ENCODE measurements around the gene FBXO2. TPM values are rescaled to one million over a fixed set of nuclear protein-coding genes. Genes with fewer than 3 reads are reported as not detected.

The FBXO2 gene
- total RNA-seq, 8 experiments from 2014 or later = 0.42 to 7.6 (median 2.1) TPM

- in situ Hi-C loops (cut with MboI; ENCODE audit: low pct_unique_long_range_greater_than_20kb in 2 of 9, low sequenced_read_pairs in 9 of 9, unreplicated experiment in 9 of 9) = no loop called here
- WGBS, 10 experiments = 4 to 7% methylated on average over 6 to 32 of the region's 64 CpGs; no CpG with 5 or more reads in 8 of the 10 experiments
- ATAC-seq (replicated peaks in 6 of 8) = peak in 5 of 8 experiments; percentile 1 to 7 (median 1)
- H3K4me1 ChIP-seq (replicated peaks in 1 of 2) = peaks cover 31 to 44% of the 10 kb centered on the region in 2 donors
- peak overlapping the region; percentile 98 for H3K27ac ChIP-seq
- peak overlapping the region; percentile 51 to 96 (median 74) for H3K4me3 ChIP-seq
Measured at GRCh38 chr1:11691928-11692711, 37.9 kb upstream of the FBXO2 start.

GRCh38 chr1:11691302-11691914 is 37.2 kb upstream of the FBXO2 start, which contains the start of gene DRAXIN:
Gene DRAXIN, plus strand, starts transcription at chr1:11691710. Its CDS starts 14,549 bp downstream, at chr1:11706259.
- H3K4me1 ChIP-seq (replicated peaks in 1 of 2) = peaks cover 31 to 44% of the 10 kb centered on the region in 2 donors
- peak within 1 kb of the TSS; percentile 98 for H3K27ac ChIP-seq
- H3K4me3 ChIP-seq = peak within 1 kb of the TSS; percentile 51 to 96 (median 74)
- WGBS, 10 experiments = 0 to 4% (median 0%) methylated on average over 1 to 12 of the region's 78 CpGs; no CpG with 5 or more reads in 7 of the 10 experiments
- peak; percentile 15 to 73 (median 67) for ATAC-seq (replicated peaks in 6 of 8)
- in situ Hi-C loops (cut with MboI; ENCODE audit: low pct_unique_long_range_greater_than_20kb in 2 of 9, low sequenced_read_pairs in 9 of 9, unreplicated experiment in 9 of 9) = no loop called here

- WGBS, 10 experiments = 0 to 40% (median 0%) methylated on average over 1 to 29 of the region's 64 CpGs; no CpG with 5 or more reads in 2 of the 10 experiments
- peak overlapping the region; percentile 98 for H3K27ac ChIP-seq
Measured at GRCh38 chr1:11690397-11691301, 36.4 kb upstream of the FBXO2 start.

GRCh38 chr1:11688506-11688905 is 34.3 kb upstream of the FBXO2 start:
- Histone ChIP-seq H3K4me1 (replicated peaks in 1 of 2) (peaks cover 37 to 40% of the 10 kb centered on the region in 2 donors), H3K4me3 (no peak overlapping the region), H3K27ac (no peak overlapping the region)
- in situ Hi-C loops (cut with MboI; ENCODE audit: low pct_unique_long_range_greater_than_20kb in 2 of 9, low sequenced_read_pairs in 9 of 9, unreplicated experiment in 9 of 9) = no loop called here
- WGBS, 10 experiments = 73 to 100% (median 99%) methylated on average over 1 to 4 of the region's 4 CpGs; no CpG with 5 or more reads in 4 of the 10 experiments
- ATAC-seq (replicated peaks in 6 of 8) = no peak

More at GRCh38 chr1:11690397-11691301, 36.4 kb upstream of the FBXO2 start:
- in situ Hi-C loops (cut with MboI; ENCODE audit: low pct_unique_long_range_greater_than_20kb in 2 of 9, low sequenced_read_pairs in 9 of 9, unreplicated experiment in 9 of 9) = no loop called here
- H3K4me3 ChIP-seq = peak overlapping the region; percentile 51 to 96 (median 74)
- peaks cover 31 to 44% of the 10 kb centered on the region in 2 donors for H3K4me1 ChIP-seq (replicated peaks in 1 of 2)
- ATAC-seq (replicated peaks in 6 of 8) = peak; percentile 26 to 78 (median 69)

- 20 to 100% (median 83%) methylated on average over 1 to 6 of the region's 7 CpGs; no CpG with 5 or more reads in 1 of the 10 experiments for WGBS, 10 experiments
- H3K27ac ChIP-seq = no peak overlapping the region
- no peak overlapping the region for H3K4me3 ChIP-seq
- ATAC-seq (replicated peaks in 6 of 8) = no peak
- in situ Hi-C loops (cut with MboI; ENCODE audit: low pct_unique_long_range_greater_than_20kb in 2 of 9, low sequenced_read_pairs in 9 of 9, unreplicated experiment in 9 of 9) = no loop called here
- peaks cover 51 to 52% of the 10 kb centered on the region in 2 donors for H3K4me1 ChIP-seq (replicated peaks in 1 of 2)
Measured at GRCh38 chr1:11685210-11685752, 31.1 kb upstream of the FBXO2 start.

- Histone ChIP-seq H3K4me1 (replicated peaks in 1 of 2) (peaks cover 45 to 48% of the 10 kb centered on the region in 2 donors), H3K4me3 (no peak overlapping the region), H3K27ac (peak overlapping the region in 1 of 2 donors; percentile 10)
- 8 to 100% (median 40%) methylated on average over 1 to 7 of the region's 7 CpGs; no CpG with 5 or more reads in 6 of the 10 experiments for WGBS, 10 experiments
- peak in 1 of 8 experiments; percentile 1 for ATAC-seq (replicated peaks in 6 of 8)
- in situ Hi-C loops (cut with MboI; ENCODE audit: low pct_unique_long_range_greater_than_20kb in 2 of 9, low sequenced_read_pairs in 9 of 9, unreplicated experiment in 9 of 9) = no loop called here
Measured at GRCh38 chr1:11684070-11684469, 29.8 kb upstream of the FBXO2 start.

GRCh38 chr1:11682799-11683198 is 28.6 kb upstream of the FBXO2 start:
- WGBS, 10 experiments = 0 to 20% (median 0%) methylated on average over 1 of the region's 1 CpG; no CpG with 5 or more reads in 5 of the 10 experiments
- Histone ChIP-seq H3K4me3 (peak overlapping the region in 1 of 5 donors; percentile 88), H3K4me1 (replicated peaks in 1 of 2) (peaks cover 40 to 45% of the 10 kb centered on the region in 2 donors), H3K27ac (peak overlapping the region in 1 of 2 donors; percentile 55)
- in situ Hi-C loops (cut with MboI; ENCODE audit: low pct_unique_long_range_greater_than_20kb in 2 of 9, low sequenced_read_pairs in 9 of 9, unreplicated experiment in 9 of 9) = no loop called here
- ATAC-seq (replicated peaks in 6 of 8) = no peak

GRCh38 chr1:11682287-11682771 is 28.1 kb upstream of the FBXO2 start:
- Histone ChIP-seq H3K4me3 (peak overlapping the region in 3 of 5 donors; percentile 58 to 88 (median 68)), H3K27ac (peak overlapping the region in 1 of 2 donors; percentile 71), H3K4me1 (replicated peaks in 1 of 2) (peaks cover 40 to 45% of the 10 kb centered on the region in 2 donors)
- no peak for ATAC-seq (replicated peaks in 6 of 8)
- in situ Hi-C loops (cut with MboI; ENCODE audit: low pct_unique_long_range_greater_than_20kb in 2 of 9, low sequenced_read_pairs in 9 of 9, unreplicated experiment in 9 of 9) = no loop called here
- 6 to 71% (median 18%) methylated on average over 4 to 6 of the region's 7 CpGs; no CpG with 5 or more reads in 3 of the 10 experiments for WGBS, 10 experiments

GRCh38 chr1:11681071-11681771 is 27.0 kb upstream of the FBXO2 start, which contains the start of gene MAD2L2:
Gene MAD2L2, minus strand, starts transcription at chr1:11681148. Its CDS starts 547 bp downstream, at chr1:11680601.
- Histone ChIP-seq H3K4me3 (peak within 1 kb of the TSS; percentile 58 to 88 (median 68)), H3K4me1 (replicated peaks in 1 of 2) (peaks cover 40 to 45% of the 10 kb centered on the region in 2 donors), H3K27ac (peak within 1 kb of the TSS; percentile 56 to 71)
- ATAC-seq (replicated peaks in 6 of 8) = peak; percentile 85 to 90 (median 86)
- 0 to 3% methylated on average over 1 to 7 of the region's 71 CpGs; no CpG with 5 or more reads in 8 of the 10 experiments for WGBS, 10 experiments
- in situ Hi-C loops (cut with MboI; ENCODE audit: low pct_unique_long_range_greater_than_20kb in 2 of 9, low sequenced_read_pairs in 9 of 9, unreplicated experiment in 9 of 9) = no loop called here

- peak; percentile 8 to 48 (median 20) for ATAC-seq (replicated peaks in 6 of 8)
- WGBS, 10 experiments = 0 to 30% (median 11%) methylated on average over 1 to 6 of the region's 65 CpGs; no CpG with 5 or more reads in 4 of the 10 experiments
- in situ Hi-C loops (cut with MboI; ENCODE audit: low pct_unique_long_range_greater_than_20kb in 2 of 9, low sequenced_read_pairs in 9 of 9, unreplicated experiment in 9 of 9) = no loop called here
- Histone ChIP-seq H3K27ac (peak overlapping the region; percentile 56 to 71), H3K4me1 (replicated peaks in 1 of 2) (peaks cover 40 to 45% of the 10 kb centered on the region in 2 donors), H3K4me3 (peak overlapping the region; percentile 58 to 88 (median 68))
Measured at GRCh38 chr1:11680270-11681070, 26.2 kb upstream of the FBXO2 start.

GRCh38 chr1:11678442-11678841 is 24.2 kb upstream of the FBXO2 start:
- no peak for ATAC-seq (replicated peaks in 6 of 8)
- H3K4me3 ChIP-seq = no peak overlapping the region
- H3K4me1 ChIP-seq (replicated peaks in 1 of 2) = peaks cover 24 to 28% of the 10 kb centered on the region in 2 donors
- no peak overlapping the region for H3K27ac ChIP-seq
- in situ Hi-C loops (cut with MboI; ENCODE audit: low pct_unique_long_range_greater_than_20kb in 2 of 9, low sequenced_read_pairs in 9 of 9, unreplicated experiment in 9 of 9) = no loop called here
- 80 to 100% (median 100%) methylated on average over 1 to 2 of the region's 2 CpGs; no CpG with 5 or more reads in 3 of the 10 experiments for WGBS, 10 experiments
